ENCODE measurements around the gene PARVB.

PARVB gene

GRCh38 chr22:44096736-44097135 is 72.6 kb downstream of the PARVB start:
- Histone ChIP-seq H3K4me1 (ENCODE audit: control insufficient read depth in 1 of 2, insufficient read depth in 1 of 2, low read depth in 1 of 2, low read length in 1 of 2) (peaks cover 17 to 19% of the 10 kb centered on the region in 2 experiments), H3K27ac (no peak overlapping the region), H3K9me3 (no peaks in the 10 kb centered on the region), H3K36me3 (no peaks in the 10 kb centered on the region), H3K4me3 (ENCODE audit: low read depth in 1 of 2, low read length in 1 of 2) (no peak overlapping the region), H3K27me3 (no peaks in the 10 kb centered on the region)
- no peak for TF ChIP-seq CTCF (IDR thresholded peaks at IDR 0.05)

DNA sequence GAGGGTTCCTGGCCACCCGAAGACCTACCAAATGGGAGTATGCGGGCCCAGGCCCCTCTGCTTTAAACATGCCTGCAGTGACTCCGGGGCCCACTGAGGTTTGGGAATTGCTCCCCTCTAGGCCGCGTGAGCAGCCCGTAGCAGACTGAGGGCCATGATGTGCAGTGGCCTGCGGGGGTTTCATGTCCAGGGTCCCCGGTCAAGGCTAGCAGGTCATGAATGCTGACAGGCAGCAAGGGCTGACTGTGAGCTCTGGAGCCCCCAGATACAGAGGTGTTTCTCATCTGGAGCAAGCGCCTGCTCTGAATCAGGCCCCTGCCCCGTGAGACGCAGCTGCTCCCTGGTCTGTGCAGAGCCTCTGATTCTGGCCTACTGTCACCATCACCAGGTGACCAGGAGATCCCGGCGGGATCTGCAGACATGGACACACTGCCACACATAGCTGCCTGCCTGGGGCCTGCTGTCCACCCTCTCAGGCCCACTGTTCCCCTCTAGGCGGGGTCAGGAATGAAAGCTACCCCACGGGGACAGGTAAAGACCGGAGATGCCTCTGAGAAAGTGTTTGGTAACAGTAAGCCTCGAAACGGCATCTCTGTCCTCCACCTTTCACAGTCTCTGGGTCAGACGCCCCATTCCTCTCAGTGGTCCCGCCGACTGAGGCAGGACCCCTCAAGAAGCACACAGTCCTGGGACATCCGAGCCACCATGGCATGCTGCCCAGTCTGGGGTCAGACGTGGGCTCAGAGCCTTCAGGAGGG is 73.3 kb downstream of the PARVB start:
- peaks cover 17 to 19% of the 10 kb centered on the region in 2 experiments for H3K4me1 ChIP-seq (ENCODE audit: control insufficient read depth in 1 of 2, insufficient read depth in 1 of 2, low read depth in 1 of 2, low read length in 1 of 2)
- no peak for TF ChIP-seq CTCF (IDR thresholded peaks at IDR 0.05)
- no peaks in the 10 kb centered on the region for H3K36me3 ChIP-seq
- H3K27me3 ChIP-seq = no peaks in the 10 kb centered on the region
- H3K27ac ChIP-seq = peak overlapping the region; percentile 75
- H3K9me3 ChIP-seq = no peaks in the 10 kb centered on the region
- no peak overlapping the region for H3K4me3 ChIP-seq (ENCODE audit: low read depth in 1 of 2, low read length in 1 of 2)

GRCh38 chr22:44098021-44098739 is 74.1 kb downstream of the PARVB start:
- no peak for TF ChIP-seq CTCF (IDR thresholded peaks at IDR 0.05)
- Histone ChIP-seq H3K27ac (peak overlapping the region; percentile 75), H3K9me3 (no peaks in the 10 kb centered on the region), H3K36me3 (no peaks in the 10 kb centered on the region), H3K27me3 (no peaks in the 10 kb centered on the region), H3K4me3 (ENCODE audit: low read depth in 1 of 2, low read length in 1 of 2) (no peak overlapping the region), H3K4me1 (ENCODE audit: control insufficient read depth in 1 of 2, insufficient read depth in 1 of 2, low read depth in 1 of 2, low read length in 1 of 2) (peaks cover 17 to 19% of the 10 kb centered on the region in 2 experiments)

DNA sequence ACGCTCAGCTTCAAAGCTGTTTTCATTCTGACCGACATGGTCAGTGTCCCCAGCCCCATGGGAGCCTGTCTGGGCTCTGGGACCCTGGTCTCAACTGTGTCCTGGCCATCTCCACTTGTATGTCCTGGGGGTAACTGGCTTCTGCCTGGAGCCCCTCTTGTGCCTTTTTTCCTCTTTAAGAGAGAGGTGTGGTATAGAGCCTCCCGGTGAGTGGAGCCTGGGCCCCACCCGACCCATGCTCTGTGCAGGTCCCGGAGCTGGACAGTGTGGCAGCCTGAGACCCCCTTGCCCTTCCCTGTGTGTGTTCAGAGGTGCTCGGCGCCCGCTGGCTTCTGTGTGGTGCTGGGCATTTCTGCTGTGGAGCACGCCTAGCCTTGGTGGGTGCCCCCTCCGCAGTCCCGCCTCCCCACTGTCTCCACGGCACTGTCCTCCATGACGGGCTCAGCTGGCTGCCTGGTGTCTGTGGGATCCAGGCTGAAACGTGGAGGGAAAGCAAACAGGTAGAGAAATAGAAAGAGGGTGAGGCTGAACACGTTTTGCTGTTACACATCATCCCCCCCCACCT is 74.9 kb downstream of the PARVB start:
- H3K36me3 ChIP-seq = no peaks in the 10 kb centered on the region
- H3K27me3 ChIP-seq = no peaks in the 10 kb centered on the region
- H3K27ac ChIP-seq = peak overlapping the region; percentile 75
- H3K4me1 ChIP-seq (ENCODE audit: control insufficient read depth in 1 of 2, insufficient read depth in 1 of 2, low read depth in 1 of 2, low read length in 1 of 2) = peaks cover 17 to 19% of the 10 kb centered on the region in 2 experiments
- no peak for TF ChIP-seq CTCF (IDR thresholded peaks at IDR 0.05)
- H3K9me3 ChIP-seq = no peaks in the 10 kb centered on the region
- no peak overlapping the region for H3K4me3 ChIP-seq (ENCODE audit: low read depth in 1 of 2, low read length in 1 of 2)

DNA sequence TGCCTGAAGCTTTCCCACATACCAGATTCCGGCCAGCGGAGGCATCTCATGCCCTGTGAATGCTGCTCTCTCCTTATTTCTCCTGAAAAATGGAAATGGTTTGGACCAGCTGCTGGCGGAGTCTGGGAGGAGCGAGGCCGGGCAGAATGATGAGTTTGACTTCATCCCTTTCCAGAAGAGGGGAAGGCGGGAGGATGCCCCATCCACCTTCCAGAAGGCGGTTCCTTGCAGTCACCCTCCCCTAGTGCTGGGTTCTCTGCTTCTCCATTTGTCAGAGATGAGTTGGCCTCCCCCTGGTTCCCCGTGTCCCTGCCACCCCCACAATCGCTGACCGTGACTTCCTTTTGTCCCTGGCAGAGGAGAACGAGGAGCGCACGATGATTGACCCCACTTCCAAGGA is 75.6 kb downstream of the PARVB start:
- H3K36me3 ChIP-seq = no peaks in the 10 kb centered on the region
- H3K27me3 ChIP-seq = no peaks in the 10 kb centered on the region
- H3K4me3 ChIP-seq (ENCODE audit: low read depth in 1 of 2, low read length in 1 of 2) = no peak overlapping the region
- H3K27ac ChIP-seq = no peak overlapping the region
- peaks cover 17 to 19% of the 10 kb centered on the region in 2 experiments for H3K4me1 ChIP-seq (ENCODE audit: control insufficient read depth in 1 of 2, insufficient read depth in 1 of 2, low read depth in 1 of 2, low read length in 1 of 2)
- no peak for TF ChIP-seq CTCF (IDR thresholded peaks at IDR 0.05)
- H3K9me3 ChIP-seq = no peaks in the 10 kb centered on the region

All from neutrophil (primary cell).